Sciatic nerve (tissue), 2 donors: Measurements from ENCODE around the gene SLC35E3. TPM values are rescaled to one million over a fixed set of nuclear protein-coding genes. Genes with fewer than 3 reads are reported as not detected.
"Not testable (repeated sequence)": the region's sequence is repeated elsewhere in the genome, so short reads cannot be mapped to it uniquely, and the experiment has no call there.

Source experiments
- ATAC-seq: fragments of 200-7000 bp; cut with Tn5 transposase; one replicate; pipeline ENCODE4 v1.9.1; 2020; ENCODE audit warnings: mild to moderate bottlenecking, moderate library complexity
- DNase-seq: peaks from one replicate; pipeline ENCODE4 v3.0.0-alpha.2; 2020; ENCODE audit warnings: low spot score
- intact Hi-C: fragments of 100-400 bp; cut with DNase I; formaldehyde crosslinking; loops from one replicate; pipeline ENCODE4 v1.14.2; 2022
- total RNA-seq: library from RNA; stranded (reverse); fragmentation: NEBNext Ultra II Directional; extraction: Animal tissue kit (Norgen Biotek cat#: 25700); gene quantifications from one replicate; pipeline ENCODE4 v1.2.1, GENCODE V29; 2021
- donor health status: DM: no; HTN: no; CAD: no.
- donor health status: DM: no; HTN: no; CAD: no.

Gene SLC35E3
- total RNA-seq, 1 donor from 2014 or later = 13.8 TPM

DNA sequence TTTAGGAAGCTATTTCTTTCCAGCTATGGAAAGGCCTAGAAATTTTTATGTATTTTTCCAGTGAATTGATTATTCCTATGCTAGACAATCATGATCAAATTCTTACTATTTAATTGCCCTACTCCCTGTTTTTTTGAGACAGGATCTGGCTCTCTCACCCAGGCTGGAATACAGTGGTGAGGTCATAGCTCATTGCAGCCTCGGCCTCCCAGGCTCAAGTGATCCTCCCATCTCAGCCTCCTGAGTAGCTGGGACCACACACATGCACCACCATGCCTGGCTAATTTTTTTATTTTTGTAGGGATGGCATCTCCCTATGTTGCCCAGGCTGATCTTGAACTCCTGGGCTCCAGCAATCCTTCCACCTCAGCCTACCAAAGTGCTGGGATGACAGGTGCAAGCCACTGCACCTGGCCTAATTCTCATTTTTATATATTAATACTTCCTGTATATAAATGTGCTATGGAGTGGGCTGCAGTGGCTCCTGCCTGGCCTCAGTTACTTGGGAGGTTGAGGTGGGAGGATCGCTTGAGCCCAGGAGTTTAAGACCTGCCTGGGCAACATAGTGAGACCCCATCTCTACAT is 46.0 kb downstream of the SLC35E3 start:
- DNase-seq (no peak), ATAC-seq (no peak)
- intact Hi-C loops = no loop called here

DNA sequence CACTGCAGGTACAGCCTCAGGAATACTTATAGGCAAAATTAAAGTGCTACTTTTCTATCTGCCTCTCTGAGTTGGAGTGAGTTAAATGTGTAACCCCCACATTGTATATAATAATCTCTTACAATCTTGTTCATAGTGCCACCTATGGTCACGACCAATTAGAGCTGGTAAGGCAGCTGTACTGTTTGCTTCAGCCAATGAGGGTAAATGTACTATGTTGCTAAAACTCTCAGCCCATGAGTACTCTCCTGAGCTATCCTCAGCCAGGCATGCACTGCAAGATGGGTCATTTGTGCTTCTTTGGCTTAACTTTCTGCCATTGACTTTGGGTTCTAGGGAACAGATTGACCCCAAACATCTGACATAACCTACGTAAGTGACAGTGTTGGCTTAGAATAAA is 47.0 kb downstream of the SLC35E3 start:
- ATAC-seq (no peak), DNase-seq (no peak)
- intact Hi-C loops = no loop called here

DNA sequence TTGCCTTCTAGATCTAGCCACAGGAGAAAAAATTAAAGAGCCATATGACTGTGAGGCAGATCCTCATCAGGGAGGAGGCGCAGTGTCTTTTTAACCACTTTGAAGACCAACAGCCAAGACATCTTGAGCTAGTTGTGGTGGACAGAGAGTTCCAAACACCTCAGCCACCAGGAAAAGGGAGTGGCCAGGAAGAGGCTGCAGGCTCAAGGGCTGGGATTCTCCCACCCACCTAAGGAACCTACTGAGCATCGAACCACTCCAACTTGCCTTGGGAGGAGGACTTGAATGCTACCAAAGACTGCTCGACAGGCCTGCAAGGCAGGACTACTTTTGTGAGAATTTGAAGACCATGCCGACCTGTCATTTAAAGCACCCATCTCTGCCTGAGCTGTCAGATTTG is 47.5 kb downstream of the SLC35E3 start:
- DNase-seq = no peak
- ATAC-seq = no peak
- intact Hi-C loops = no loop called here

DNA sequence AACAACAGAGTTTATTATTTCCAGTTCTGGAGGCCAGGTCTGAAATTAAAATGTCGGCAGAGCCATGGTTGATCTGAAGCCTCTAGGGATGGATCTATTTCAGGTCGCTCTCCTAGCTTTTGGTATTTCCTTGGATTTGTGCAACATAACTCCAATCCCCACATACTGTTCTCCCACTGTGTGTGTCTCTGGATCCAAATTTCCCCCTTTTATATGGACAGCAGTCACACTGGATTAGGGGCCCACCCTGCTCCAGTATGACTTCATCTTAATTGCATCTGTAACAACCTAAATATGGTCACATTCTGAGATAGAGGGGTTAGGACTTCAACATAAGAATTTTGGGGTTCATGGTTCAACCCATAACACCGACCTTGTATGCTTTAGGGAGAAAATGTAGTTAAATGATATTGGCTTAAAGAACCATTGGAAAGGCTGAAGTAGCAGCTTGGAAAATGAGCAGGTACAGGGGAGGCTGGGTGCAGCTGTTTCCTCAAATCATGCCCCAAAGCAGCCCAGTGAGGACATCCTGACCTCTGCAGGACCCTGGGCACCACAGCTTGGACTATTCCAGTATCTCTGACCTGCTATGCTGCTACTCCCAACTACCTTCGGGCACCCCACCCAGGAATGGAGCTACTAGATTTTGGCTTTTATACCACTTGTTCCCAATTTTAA is 48.1 kb downstream of the SLC35E3 start:
- ATAC-seq (no peak), DNase-seq (no peak)
- intact Hi-C loops = no loop called here

DNA sequence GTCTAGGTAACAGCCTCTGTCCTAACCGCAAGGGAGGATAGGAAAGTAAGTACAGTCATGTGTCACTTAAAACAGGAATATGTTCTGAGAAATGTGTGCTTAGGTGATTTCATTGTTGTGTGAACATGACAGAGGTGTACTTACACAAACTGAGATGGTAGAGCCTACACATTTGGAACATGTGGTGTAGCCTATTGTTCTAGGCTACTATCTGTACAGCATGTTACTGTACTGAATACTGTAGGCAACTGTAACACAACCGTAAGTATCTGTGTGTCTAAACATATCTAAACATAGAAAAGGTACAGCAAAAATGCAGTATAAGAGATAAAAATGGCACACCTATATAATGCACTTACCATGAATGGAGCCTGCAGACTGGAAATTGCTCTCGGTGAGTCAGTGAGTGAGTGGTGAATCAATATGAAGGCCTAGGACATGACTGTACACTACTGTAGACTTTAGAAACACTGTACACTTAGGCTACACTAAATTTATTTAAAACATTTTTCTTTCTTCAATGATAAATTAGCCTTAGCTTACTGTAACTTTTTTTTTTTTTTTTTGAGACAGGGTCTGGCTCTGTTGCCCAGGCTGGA is 48.8 kb downstream of the SLC35E3 start:
- intact Hi-C loops = no loop called here
- DNase-seq = no peak
- ATAC-seq = no peak

DNA sequence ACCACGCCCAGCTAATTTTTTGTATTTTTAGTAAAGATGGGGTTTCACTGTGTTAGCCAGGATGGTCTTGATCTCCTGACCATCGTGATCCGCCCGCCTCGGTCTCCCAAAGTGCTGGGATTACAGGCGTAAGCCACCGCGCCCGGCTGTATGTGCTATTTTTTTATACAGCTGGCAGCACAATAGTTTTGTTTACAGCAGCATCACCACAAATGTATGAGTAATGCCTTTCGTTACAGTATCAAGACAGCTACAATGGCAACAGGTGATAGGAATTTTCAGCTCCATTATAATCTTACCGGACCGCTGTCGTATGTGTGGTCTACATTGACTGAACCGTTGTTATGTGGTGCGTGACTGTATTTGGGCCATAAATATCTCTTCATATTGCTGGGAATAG is 50.4 kb downstream of the SLC35E3 start:
- intact Hi-C loops = no loop called here
- ATAC-seq = no peak
- DNase-seq = no peak

DNA sequence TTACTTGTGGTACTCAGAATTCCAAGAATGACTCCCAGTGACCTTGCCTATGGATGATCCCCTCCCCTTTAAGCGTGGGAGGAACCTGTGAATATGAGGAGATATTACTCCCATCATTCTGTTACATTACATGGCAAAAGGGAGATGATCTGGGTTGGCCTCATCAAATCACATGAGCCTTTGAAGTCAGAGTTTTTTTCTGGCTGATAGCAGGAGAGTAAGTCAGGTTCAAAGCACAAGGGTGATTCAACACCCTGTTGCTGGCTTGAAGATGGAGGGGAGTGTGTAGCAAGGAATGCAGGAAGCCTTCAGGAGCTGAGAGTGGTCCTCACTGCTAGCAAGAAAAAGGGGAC is 52.9 kb downstream of the SLC35E3 start:
- ATAC-seq = no peak
- intact Hi-C loops = no loop called here
- DNase-seq = no peak

DNA sequence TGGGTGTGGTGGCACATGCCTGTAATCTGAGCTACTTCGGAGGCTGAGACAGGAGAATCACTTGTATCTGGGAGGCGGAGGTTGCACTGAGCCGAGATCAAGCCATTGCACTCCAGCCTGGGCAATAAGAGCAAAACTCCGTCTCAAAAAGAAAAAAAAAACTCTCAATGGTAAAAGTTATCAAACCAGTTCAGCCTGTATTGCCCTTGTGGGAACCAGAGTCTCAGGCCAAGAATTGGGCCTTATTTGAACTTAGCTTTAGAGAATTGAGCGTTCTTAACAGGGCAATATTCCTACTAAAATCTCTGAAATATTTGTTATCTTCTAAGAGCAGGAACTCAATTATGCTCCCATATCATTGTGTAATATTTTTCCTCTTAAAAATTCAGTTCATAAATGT is 54.3 kb downstream of the SLC35E3 start:
- intact Hi-C loops = no loop called here
- no peak for ATAC-seq

DNA sequence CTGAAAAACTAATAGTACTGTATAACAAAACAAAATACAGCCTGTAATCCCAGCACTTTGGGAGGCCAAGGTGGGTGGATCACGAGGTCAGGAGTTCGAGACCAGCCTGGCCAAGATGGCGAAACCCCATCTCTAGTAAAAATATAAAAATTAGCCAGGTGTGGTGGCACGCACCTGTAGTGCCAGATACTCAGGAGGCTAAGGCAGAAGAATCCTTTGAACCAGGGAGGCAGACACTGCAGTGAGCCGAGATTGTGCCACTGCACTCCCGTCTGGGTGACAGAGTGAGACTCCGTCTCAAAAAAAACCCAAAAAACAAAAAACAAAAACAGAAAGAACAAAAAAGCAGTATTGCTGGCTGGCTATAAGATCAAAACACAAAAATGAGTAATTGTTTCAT is 55.1 kb downstream of the SLC35E3 start:
- ATAC-seq, DNase-seq, intact Hi-C loops: not testable (repeated sequence)

More for the DNA sequence above, 54.3 kb downstream of the SLC35E3 start:
- DNase-seq = no peak

DNA sequence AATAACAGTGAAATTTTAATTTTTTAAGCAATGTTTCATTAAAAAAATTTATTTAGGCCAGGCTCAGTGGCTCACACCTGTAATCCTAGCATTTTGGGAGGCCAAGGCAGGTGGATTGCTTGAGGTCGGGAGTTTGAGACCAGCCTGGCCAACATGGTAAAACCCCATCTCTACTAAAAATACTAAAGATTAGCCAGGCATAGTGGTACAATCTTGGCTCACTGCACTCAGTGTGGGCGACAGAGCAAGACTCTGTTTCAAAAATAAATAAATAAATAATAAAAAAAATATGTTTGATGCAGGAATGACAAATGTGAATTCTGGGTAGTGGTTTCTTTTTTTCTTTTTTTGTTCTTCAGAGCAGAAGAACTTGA is 56.4 kb downstream of the SLC35E3 start:
- ATAC-seq, intact Hi-C loops, DNase-seq: not testable (repeated sequence)

DNA sequence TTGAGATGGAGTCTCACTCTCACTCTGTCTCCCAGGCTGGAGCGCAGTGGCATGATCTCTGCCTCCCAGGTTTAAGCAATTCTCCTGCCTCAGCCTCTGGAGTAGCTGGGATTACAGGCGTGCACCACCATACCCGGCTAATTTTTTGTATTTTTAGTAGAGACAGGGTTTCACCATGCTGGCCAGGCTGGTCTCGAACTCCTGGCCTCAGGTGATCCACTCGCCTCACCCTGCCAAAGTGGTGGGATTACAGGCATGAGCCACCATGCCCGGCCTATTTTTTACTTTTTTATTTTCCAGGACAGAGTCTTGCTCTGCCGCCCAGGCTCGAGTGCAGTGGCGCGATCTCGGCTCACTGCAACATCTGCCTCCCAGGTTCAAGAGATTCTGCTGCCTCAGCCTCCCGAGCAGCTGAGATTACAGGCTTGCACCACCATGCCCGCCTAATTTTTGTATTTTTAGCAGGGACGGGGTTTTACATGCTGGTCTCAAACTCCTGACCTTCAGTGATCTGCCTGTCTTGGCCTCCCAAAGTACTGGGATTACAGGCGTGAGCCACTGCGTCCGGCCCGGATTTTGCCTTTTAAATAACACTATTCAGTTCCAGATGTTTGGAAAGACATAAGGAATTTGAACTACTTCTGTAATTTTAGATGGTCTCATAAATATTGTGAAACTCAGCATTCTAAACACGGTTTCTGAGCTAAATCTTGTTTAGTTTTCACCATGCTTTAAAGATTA is 57.1 kb downstream of the SLC35E3 start:
- DNase-seq, intact Hi-C loops: not testable (repeated sequence)

DNA sequence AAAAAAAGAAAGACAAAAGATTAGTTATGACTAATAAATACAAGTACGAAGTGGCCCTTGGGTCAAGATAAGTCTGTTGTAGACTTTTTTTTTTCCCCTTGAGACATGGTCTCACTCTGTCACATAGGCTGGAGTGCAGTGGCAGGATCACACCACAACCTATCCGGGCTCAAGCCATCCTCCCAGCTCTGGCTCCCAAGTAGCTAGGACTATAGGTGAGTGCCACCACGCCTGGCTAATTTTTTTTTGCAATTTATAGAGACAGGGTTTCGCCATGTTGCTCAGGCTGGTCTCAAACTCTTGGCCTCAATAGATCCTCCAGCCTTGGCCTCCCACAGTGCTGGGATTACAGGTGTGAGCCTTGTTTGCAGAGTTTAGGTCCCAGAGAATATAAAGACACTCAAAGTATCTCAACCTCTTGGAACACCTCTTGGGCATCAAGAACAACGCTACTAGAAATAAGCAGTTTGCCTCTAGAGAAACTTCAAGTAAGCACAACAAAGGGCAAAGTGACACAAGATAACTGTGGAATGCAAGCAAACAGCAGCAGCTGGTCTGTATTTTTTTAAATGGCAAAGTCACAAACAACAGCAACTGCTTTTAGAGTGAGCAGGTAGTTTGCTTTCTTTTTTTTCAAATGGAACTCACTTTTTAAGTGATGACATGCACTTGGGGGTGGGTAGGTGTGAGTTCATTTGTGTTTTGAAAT is 58.1 kb downstream of the SLC35E3 start:
- intact Hi-C loops = no loop called here
- ATAC-seq (no peak), DNase-seq (no peak)

More for the DNA sequence above, 57.1 kb downstream of the SLC35E3 start:
- ATAC-seq = not testable (repeated sequence)

DNA sequence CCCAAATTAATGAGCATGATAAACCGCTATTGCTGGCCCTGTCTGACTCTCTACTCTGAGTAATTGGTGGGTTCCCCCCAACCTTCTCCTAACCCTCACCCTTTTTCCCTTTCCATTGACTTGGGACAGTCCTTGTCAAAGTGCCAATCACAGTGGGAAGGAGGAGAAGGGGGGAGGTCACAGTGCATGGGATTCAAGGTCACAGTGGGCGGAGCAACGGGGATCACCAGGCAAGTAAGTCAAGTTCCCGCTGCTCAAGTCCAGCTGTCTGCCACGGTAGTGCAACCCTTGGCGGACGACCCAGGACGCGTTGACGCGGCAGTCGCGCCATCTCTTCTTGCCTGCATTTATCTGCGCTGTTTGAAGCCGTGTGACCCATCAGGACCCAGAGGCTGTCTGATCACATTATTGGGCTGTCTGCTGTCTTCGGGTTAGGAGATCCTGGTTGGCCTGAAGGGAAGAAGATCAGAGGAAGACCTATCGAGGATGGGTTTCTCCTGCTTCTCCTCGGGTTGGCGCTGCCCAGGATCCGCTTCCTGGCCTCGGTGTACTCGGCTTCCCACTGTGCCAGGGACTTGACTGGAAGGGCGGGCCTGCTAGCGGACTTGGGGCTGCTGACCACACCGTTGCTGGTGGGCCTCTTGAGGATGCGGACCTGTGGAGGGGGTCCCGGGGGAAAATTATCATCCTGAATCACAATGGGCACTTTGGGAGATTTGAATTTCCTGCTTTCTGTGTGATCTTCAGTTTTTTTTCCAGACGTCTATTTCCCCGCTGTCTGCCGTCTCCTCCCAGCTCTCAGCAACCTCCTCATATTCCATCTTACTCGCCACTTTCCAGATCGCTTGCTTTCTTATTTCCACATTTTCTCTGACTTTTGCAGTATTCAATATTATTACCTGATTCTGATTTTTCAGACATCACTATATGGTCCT is 58.9 kb downstream of the SLC35E3 start:
- ATAC-seq (no peak), DNase-seq (no peak)
- intact Hi-C loops = no loop called here

DNA sequence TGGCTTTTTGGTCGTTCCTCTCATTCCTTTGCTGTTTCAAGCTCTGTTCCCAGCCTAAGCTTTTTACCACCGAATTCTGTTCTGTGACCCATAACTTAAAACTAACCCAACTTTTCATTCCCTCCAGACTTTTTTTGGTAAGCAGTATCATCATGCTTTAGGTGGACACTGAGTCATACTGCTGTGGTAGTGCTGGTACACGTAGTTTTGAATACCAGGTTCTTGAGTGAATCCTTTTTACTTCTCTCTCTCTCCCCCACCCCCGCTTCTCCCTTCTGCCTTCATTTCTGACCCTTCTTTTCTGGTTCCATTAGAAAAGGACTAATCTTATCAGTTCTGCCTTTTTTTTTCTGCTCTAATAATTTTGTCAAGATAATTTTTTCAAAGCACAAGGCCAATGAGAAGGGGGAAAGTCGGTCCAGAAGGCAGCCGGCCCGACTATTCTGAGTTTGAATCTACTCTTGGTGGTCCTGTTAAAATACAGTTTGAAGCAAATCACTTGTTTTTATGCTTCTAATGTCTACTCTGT is 59.7 kb downstream of the SLC35E3 start:
- no peak for ATAC-seq
- DNase-seq = no peak
- intact Hi-C loops = no loop called here

DNA sequence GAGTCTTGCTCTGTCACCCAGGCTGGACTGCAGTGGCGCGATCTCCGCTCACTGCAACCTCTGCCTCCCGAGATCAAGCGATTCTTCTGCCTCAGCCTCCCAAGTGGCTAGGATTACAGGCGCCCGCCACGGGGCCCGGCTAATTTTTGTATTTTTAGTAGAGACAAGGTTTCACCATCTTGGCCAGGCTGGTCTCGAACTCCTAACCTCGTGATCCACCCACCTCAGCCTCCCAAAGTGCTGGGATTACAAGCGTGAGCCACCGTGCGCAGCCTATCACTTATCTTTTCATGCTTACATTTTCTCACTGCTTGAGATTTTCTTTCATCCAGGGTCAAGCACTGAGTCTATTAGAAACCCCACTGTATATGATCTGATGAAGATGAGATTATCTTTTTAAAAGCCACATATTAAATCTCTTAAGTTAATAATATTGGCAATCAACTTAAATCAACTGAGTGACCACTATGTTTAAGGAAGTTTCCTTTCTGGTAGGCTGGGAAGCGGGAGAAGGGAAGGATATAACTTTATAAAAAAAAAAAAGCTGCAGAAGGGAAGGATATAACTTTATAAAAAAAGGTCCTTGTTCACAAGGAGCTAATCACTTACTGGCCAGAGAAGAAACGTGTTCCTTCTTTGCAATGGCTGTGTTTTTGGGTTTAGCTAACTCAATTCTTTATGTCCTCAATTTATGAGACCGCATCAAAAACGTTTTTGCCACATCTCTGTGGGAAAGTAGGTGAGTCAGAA is 60.7 kb downstream of the SLC35E3 start:
- no peak for DNase-seq
- intact Hi-C loops = no loop called here
- ATAC-seq = no peak

DNA sequence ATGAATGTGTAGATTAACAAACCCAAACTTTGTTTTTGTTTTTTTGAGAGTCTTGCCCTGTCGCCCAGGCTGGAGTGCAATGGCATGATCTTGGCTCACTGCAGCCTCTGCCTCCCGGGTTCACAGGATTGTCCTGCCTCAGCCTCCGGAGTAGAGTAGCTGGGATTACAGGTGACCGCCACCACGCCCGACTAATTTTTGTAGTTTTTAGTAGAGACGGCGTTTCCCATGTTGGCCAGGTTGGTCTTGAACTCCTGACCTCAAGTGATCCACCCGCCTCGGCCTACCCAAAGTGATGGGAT is 61.2 kb downstream of the SLC35E3 start:
- intact Hi-C loops, DNase-seq, ATAC-seq: not testable (repeated sequence)

DNA sequence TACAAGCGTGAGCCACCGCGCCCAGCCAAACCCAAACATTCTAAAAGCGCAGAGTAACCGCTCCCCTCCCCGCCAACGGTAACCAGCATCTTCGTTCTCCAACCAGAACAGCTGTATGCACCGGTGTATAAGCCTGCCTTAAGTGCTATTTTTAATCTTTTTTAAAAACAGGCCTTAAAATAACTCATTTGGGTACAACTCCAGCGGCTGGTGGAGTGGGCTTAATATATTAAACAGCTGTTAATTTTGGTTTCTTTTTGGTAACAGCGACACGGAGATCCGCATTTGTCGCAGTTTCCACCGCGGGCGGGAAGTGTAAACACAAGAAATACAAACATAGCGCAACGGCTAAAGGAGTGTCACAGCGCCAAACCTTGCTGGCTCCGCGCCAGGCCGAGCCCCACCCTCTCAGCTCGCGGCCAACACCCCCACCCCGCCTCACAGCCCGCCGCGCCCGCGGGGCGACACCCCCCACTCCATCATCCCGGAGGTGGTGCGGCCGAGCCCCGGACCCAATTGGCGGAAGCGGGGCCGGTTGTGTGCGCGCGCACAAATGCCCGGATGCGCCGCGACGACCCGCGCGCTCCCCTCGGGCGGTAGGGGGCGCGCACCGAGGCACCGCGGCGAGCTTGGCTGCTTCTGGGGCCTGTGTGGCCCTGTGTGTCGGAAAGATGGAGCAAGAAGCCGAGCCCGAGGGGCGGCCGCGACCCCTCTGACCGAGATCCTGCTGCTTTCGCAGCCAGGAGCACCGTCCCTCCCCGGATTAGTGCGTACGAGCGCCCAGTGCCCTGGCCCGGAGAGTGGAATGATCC is 61.8 kb downstream of the SLC35E3 start, which contains the start of gene MDM2:
MDM2 (plus strand) TSS at position 602 of the 812 bp plus-strand sequence. CDS start 301 bp downstream, outside the sequence.
- intact Hi-C loops = no loop called here
- peak; percentile 96 for ATAC-seq
- peak; percentile 95 for DNase-seq
